GM19438 (cell line): ENCODE measurements around the gene COL24A1.
"Not testable (repeated sequence)": the region's sequence is repeated elsewhere in the genome, so short reads cannot be mapped to it uniquely, and the experiment has no call there.

Source experiments
- ATAC-seq: cut with Tn5 transposase; IDR thresholded peaks from one replicate; pipeline ENCODE4 v1.9.1; 2021; ENCODE audit warnings: low read depth; ENCODE audit not compliant: unreplicated experiment

COL24A1 gene

GRCh38 chr1:86000601-86001000 is 156.0 kb downstream of the COL24A1 start:
- no peak for ATAC-seq

DNA sequence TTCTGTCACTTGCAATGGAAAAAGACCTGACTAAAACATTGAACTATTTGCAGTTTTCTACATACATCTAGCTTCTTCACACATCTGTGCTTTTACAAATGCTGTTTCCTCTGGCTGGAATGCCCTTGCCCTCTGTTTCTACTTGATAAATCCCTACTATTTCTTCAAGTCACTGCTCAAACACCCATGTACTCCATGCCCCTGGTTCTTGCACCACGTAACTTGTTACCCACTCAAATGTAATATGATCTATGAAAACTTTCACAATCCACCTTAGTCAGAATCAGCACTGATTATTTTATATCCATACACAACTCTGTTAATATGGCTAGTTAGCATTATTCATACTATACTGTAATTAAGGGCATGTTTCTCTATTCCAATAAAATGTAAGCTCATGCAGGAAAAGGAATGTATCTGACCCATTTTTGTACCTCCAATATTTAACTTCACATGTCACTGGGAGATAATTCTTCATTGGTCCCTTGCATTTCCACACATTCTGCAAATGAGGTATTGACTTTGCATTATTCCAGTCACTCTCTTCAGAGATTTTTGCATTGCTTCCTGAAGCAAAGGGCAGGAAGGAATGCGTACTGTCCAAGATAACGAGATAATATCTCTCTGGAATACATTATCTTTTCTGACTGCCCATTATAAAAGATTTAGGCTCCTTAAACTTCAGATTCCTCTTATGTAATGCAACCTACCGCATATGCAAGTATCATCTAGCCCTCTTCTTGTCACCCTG is 158.3 kb downstream of the COL24A1 start:
- no peak for ATAC-seq

GRCh38 chr1:85992791-85993190 is 163.8 kb downstream of the COL24A1 start:
- peak; percentile 57 for ATAC-seq

DNA sequence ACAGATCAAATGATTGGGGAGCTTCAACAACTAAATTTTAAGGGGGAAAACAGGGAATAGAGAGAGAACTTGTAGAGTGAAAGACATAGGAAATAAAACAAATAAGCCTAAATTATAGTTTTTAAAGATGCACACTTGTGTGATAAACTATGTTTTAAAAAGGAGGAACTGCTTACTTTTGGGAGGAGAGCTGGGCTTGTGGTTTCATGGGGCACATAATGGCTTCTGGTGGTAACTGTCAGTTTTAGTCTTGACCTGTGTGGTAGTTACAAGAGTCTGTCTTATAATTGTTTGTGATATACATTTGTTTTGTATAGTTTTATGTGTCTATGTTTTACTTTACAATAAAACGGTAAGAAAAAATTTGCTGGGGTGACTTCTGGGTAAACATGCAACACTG is 165.3 kb downstream of the COL24A1 start:
- ATAC-seq: no peak

DNA sequence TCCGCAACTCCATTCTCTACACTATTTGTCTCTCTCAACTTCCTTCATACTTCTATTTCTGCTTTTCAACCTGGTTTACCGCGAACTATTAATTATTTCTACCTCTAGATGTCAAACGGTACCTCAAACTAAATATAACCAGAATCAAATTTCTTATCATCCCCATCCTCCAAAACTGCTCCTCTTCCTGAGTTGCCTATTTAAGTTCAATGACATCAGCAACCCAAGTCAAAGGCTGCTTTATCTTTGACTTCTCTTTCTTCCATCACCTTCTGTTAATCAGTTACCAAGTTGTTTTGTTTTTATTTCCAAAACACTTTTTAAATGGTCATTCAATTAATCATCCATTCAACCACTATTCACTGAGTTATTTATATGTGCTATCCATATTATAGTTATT is 171.9 kb downstream of the COL24A1 start:
- ATAC-seq: peak; percentile 53

DNA sequence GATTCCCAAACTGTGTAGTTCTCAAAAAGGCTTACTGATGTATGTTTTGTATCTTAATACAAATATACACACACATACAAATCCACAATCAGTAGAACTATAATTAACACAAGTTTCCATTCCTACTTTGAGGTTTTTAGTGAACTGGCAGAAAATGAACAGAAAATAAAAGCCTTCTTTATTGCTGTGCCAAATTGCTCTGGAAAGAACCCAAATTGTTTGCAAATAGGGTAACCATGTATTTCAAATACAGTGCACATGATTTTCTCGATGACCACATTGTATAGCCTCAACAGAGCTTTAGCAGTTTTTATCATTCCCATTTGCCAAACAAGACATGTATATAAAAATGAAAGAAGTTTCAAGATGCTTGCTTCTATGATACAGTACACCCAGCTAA is 173.3 kb downstream of the COL24A1 start:
- ATAC-seq: no peak

GRCh38 chr1:85976516-85977205 is 179.9 kb downstream of the COL24A1 start:
- ATAC-seq: no peak

GRCh38 chr1:85975912-85976371 is 180.6 kb downstream of the COL24A1 start:
- ATAC-seq: no peak

DNA sequence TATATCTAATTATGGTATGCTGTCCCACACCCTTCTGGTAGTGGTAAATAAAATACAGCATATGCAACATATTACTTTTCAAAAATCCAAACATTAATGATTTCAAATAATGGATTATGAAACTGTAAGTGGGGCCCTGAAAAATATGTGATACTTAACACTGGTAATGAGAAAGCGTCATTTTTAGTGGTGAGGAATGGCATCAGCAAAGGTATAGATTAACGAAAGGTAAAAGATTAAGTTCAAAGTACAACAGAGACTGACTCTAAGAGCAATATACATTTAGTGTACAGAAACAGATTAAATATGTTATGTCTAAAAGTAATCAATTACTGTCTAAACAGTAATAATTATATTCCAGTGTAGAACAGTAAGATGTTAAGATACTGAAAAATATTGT is 194.1 kb downstream of the COL24A1 start:
- ATAC-seq: no peak

DNA sequence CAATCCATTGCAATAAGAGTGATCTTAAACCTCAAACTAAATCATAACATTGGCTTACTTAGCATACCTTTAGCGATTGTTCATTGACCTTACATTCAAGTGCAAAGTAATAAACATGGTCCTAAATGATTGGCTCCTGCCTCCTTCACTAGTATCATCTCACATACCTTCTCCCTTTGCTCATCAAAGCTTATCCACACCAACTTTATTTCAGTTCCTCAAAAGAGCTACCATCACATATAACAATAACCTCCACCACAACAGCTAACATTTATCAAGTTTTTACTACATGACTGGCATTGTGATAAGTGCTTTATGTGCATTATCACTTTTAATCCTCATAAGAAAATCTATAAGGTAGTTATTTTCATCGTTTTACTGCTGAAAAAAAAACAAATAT is 198.8 kb downstream of the COL24A1 start:
- ATAC-seq: no peak

DNA sequence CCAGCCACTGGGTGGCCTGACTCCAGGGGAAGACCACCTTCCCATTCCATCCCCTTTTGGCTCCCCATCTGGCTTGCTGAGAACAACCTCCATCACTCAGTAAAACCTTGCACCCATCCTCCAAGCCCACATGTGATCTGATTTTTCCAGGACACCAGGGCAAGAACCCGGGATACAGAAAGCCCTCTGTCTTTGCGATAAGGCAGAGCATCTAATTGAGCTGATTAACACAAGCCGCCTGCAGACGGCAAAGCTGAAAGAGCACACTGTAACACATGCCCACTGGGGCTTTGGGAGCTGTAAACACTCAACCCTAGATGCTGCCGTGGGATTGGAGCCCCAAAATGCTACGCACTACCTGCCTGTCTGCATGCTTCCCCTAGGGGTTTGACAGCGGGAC is 201.4 kb downstream of the COL24A1 start:
- ATAC-seq: not testable (repeated sequence)

DNA sequence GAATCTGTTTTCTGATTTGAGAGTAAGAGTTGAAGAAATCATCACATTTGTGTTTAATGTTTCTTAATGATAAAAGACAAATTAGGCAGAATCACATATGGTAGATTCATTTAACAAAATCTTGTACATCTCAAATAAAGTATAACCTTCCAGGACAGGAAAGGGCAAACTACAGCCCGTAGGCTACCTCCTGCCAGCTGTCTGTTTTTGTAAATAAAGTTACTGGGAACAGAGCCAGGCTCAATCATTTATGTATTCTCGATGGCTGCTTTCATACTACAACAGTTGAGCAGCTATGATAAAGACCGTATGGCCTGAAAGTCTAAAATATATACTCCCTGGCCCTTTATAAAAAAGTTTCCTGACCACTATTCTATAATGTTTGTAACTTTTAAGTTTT is 204.1 kb downstream of the COL24A1 start:
- ATAC-seq: no peak

DNA sequence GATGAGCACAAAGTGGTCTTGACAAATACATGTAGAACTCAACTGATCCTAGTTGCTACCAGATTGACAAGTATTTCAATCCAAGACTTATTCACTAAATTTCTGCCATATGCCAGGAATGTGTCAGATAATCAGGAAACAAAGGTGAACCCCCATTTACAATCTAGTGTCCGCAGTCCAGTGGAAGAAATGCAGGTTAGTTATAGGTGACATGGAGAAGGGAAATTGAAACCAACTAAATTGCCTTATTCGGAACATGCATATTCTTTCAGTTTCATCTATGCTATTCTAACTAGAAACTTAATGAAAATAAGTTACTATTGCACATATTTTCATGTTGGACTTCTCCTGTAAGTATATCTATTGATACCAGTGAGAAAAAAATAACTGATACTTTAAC is 209.4 kb downstream of the COL24A1 start:
- ATAC-seq: no peak

DNA sequence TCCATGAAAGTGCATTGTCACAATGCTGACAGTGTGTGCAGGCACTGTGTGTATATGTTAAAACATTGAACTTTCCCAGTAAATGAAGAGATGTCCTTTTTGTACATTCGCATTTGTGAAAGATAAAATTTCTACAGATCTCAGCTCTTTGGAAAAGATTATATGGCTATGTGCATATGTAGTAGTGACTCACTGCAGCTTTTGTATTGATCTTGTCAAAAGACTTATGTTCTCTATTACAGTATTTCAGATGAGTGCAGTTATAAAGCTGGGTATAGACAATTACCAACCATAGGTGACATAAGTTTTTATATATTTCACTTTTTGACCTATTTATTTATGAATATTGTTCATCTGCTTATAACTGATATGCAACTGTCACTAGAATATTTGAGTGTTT is 212.6 kb downstream of the COL24A1 start:
- no peak for ATAC-seq

GRCh38 chr1:85943526-85943925 is 213.0 kb downstream of the COL24A1 start:
- no peak for ATAC-seq

- ATAC-seq: no peak
These were observed 215.8 kb downstream of the COL24A1 start for GRCh38 chr1:85940656-85941306.

DNA sequence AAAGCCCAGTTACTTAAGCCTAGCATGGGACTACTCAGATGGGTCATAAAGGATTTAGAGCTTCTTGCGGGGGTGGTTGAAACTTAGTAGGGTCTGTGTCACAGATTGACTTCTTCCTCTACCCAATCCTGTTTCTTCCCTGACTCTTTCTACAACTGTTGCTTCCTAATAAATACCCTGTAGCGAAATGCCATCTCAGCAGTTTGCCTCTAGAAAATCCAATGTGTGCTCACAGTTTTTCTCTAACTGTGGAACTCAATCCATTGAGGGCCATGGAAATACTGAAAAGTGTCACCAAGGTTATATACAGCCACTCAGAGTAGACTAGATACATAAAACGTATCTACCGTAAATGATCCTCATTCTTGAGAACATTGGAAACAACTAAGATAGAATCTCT is 217.7 kb downstream of the COL24A1 start:
- no peak for ATAC-seq

GRCh38 chr1:85936470-85936869 is 220.1 kb downstream of the COL24A1 start:
- ATAC-seq: no peak

DNA sequence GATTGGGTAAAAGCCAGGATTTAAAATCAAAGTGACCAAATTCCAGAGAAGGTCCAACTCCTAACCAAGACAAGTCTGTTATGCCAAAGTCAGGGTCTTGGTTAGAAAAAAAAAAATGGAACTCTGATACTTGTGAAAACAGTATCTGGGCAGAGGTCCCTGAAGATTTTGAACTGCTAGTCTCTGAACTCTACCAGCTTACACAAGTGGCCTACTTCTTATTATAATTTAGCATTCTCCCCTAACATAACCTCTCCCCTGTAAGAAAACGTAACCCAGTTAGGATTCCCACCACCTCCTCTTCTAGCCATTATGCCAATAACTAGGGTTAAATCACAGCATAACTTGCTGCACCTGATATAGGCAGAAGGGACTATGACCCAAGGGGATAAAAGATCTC is 220.5 kb downstream of the COL24A1 start:
- no peak for ATAC-seq

GRCh38 chr1:85935234-85935633 is 221.3 kb downstream of the COL24A1 start:
- ATAC-seq: no peak

- no peak for ATAC-seq
These were observed 222.1 kb downstream of the COL24A1 start for GRCh38 chr1:85934516-85934915.

GRCh38 chr1:85933961-85934360 is 222.6 kb downstream of the COL24A1 start:
- no peak for ATAC-seq
